Measurements from ENCODE around the gene RBMS3.
"Not testable (repeated sequence)": the region's sequence is repeated elsewhere in the genome, so short reads cannot be mapped to it uniquely, and the experiment has no call there.

Gene RBMS3

GRCh38 chr3:29312395-29312794 is 31.5 kb downstream of the RBMS3 start:
- DNase-seq (ENCODE audit: low read depth) = no peak

- no peak for DNase-seq (ENCODE audit: low read depth)
Measured at GRCh38 chr3:29312960-29313452, 32.1 kb downstream of the RBMS3 start.

GRCh38 chr3:29313981-29314726 is 33.3 kb downstream of the RBMS3 start:
- DNase-seq (ENCODE audit: low read depth) = no peak

GRCh38 chr3:29314727-29315088 is 33.8 kb downstream of the RBMS3 start:
- DNase-seq (ENCODE audit: low read depth) = no peak

GRCh38 chr3:29317659-29318173 is 36.8 kb downstream of the RBMS3 start:
- no peak for DNase-seq (ENCODE audit: low read depth)

GRCh38 chr3:29318251-29318650 is 37.4 kb downstream of the RBMS3 start:
- DNase-seq (ENCODE audit: low read depth) = no peak

GRCh38 chr3:29319262-29319661 is 38.4 kb downstream of the RBMS3 start:
- DNase-seq (ENCODE audit: low read depth) = no peak

GRCh38 chr3:29319798-29320197 is 38.9 kb downstream of the RBMS3 start:
- DNase-seq (ENCODE audit: low read depth) = no peak

- no peak for DNase-seq (ENCODE audit: low read depth)
Measured at GRCh38 chr3:29322586-29322985, 41.7 kb downstream of the RBMS3 start.

GRCh38 chr3:29324180-29324651 is 43.3 kb downstream of the RBMS3 start:
- DNase-seq (ENCODE audit: low read depth) = no peak

GRCh38 chr3:29326540-29326939 is 45.7 kb downstream of the RBMS3 start:
- DNase-seq (ENCODE audit: low read depth) = not testable (repeated sequence)

- no peak for DNase-seq (ENCODE audit: low read depth)
Measured at GRCh38 chr3:29329986-29330890, 49.4 kb downstream of the RBMS3 start.

GRCh38 chr3:29331035-29331434 is 50.2 kb downstream of the RBMS3 start:
- DNase-seq (ENCODE audit: low read depth) = no peak

GRCh38 chr3:29331456-29332194 is 50.8 kb downstream of the RBMS3 start:
- DNase-seq (ENCODE audit: low read depth) = no peak

- no peak for DNase-seq (ENCODE audit: low read depth)
Measured at GRCh38 chr3:29332195-29332637, 51.3 kb downstream of the RBMS3 start.

- no peak for DNase-seq (ENCODE audit: low read depth)
Measured at GRCh38 chr3:29333576-29333975, 52.7 kb downstream of the RBMS3 start.

- no peak for DNase-seq (ENCODE audit: low read depth)
Measured at GRCh38 chr3:29334706-29335105, 53.8 kb downstream of the RBMS3 start.

GRCh38 chr3:29335438-29335837 is 54.6 kb downstream of the RBMS3 start:
- DNase-seq (ENCODE audit: low read depth) = no peak

GRCh38 chr3:29335943-29336342 is 55.1 kb downstream of the RBMS3 start:
- DNase-seq (ENCODE audit: low read depth) = no peak

GRCh38 chr3:29337565-29337964 is 56.7 kb downstream of the RBMS3 start:
- no peak for DNase-seq (ENCODE audit: low read depth)

- no peak for DNase-seq (ENCODE audit: low read depth)
Measured at GRCh38 chr3:29338377-29338776, 57.5 kb downstream of the RBMS3 start.
